Vagina (tissue), 2 donors: ENCODE measurements around the gene SELENOF. TPM values are rescaled to one million over a fixed set of nuclear protein-coding genes. Genes with fewer than 3 reads are reported as not detected.
"Not testable (repeated sequence)": the region's sequence is repeated elsewhere in the genome, so short reads cannot be mapped to it uniquely, and the experiment has no call there.

Experiments used
- DNase-seq, 2 donors: peaks; one replicate each; pipeline ENCODE4 v3.0.0-alpha.2; 2017; ENCODE audit errors: extremely low spot score in 2 of 2
- H3K27ac ChIP-seq: fragments of 200-600 bp; sonication (generic); one replicate; pipeline ENCODE4 v1.5.1; 2019
- H3K27me3 ChIP-seq: fragments of 200-600 bp; sonication (generic); one replicate; pipeline ENCODE4 v1.5.1; 2019
- H3K36me3 ChIP-seq, 2 donors: fragments of 200-600 bp; sonication (generic); one replicate each; pipeline ENCODE4 v1.5.1; 2017 to 2019
- H3K4me1 ChIP-seq: fragments of 200-600 bp; sonication (generic); one replicate; pipeline ENCODE4 v1.5.1; 2019
- H3K4me3 ChIP-seq, 2 donors: fragments of 200-600 bp; sonication (generic); 1 replicate in 1 of 2; 2 replicates in 1 of 2; pipeline ENCODE4 v1.5.1; 2016 to 2019
- H3K9me3 ChIP-seq: fragments of 200-600 bp; sonication (generic); one replicate; pipeline ENCODE4 v1.5.1; 2019
- CTCF ChIP-seq, 3 experiments: fragments of 450-650 bp in 2 of 3; fragments of 200-600 bp in 1 of 3; sonication (generic) in 1 of 3; IDR thresholded peaks; one replicate each; pipeline ENCODE4 v1.5.1; 2017 to 2019; ENCODE audit warnings: antibody characterized with exemption in 3 of 3, mild to moderate bottlenecking in 2 of 3, moderate library complexity in 2 of 3
- POLR2A ChIP-seq, 2 donors: fragments of 450-650 bp; IDR thresholded peaks; one replicate each; pipeline ENCODE4 v1.6.1; 2017; ENCODE audit warnings: antibody characterized with exemption in 2 of 2, mild to moderate bottlenecking in 2 of 2, moderate library complexity in 2 of 2
- POLR2AphosphoS5 ChIP-seq, 2 donors: sonication (generic); formaldehyde crosslinking; IDR thresholded peaks; one replicate each; pipeline ENCODE4 v1.9.0; 2017; ENCODE audit warnings: antibody characterized with exemption in 2 of 2, mild to moderate bottlenecking in 2 of 2, low read depth in 1 of 2; ENCODE audit not compliant: insufficient read depth in 1 of 2
- intact Hi-C: fragments of 100-400 bp; cut with DNase I; formaldehyde crosslinking; loops from one replicate; pipeline ENCODE4 v1.15.1; 2023
- total RNA-seq: library from RNA; depleted of rRNA; stranded (reverse); fragments of >200 nt; gene quantifications from one replicate; pipeline ENCODE4 v1.2.3, GENCODE V29; 2016

SELENOF gene
- total RNA-seq, 1 donor from 2014 or later = 77.3 TPM

DNA sequence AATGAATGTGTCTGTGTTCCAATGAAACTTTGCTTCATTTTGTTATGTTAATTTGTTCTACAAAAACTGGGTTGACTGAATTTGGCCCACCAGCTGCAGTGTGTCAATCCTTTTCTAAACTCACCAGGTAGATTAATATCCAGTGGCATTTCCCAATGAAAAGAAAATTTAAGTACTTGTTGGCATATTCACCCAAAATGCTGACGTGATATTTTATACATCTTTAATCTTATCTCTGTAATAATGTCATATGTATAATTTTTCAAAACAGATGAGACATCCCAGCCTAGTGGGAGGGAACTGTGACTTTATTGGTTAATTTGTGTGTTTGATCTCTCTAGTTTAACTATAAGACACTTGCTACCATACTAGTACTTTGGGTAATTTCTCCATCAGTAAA lies 8.1 kb downstream of the SELENOF start:
- Histone ChIP-seq H3K9me3 (no peaks in the 10 kb centered on the region), H3K36me3 (no peaks in the 10 kb centered on the region), H3K4me3 (no peak overlapping the region), H3K27me3 (no peaks in the 10 kb centered on the region), H3K27ac (no peak overlapping the region), H3K4me1 (peaks cover 54% of the 10 kb centered on the region)
- no peak for DNase-seq
- TF ChIP-seq CTCF (IDR thresholded peaks at IDR 0.05) (no peak), POLR2A (IDR thresholded peaks at IDR 0.05) (no peak), POLR2AphosphoS5 (IDR thresholded peaks at IDR 0.05; ENCODE audit: insufficient read depth in 1 of 2, low read depth in 1 of 2) (no peak)
- intact Hi-C loops = no loop called here

DNA sequence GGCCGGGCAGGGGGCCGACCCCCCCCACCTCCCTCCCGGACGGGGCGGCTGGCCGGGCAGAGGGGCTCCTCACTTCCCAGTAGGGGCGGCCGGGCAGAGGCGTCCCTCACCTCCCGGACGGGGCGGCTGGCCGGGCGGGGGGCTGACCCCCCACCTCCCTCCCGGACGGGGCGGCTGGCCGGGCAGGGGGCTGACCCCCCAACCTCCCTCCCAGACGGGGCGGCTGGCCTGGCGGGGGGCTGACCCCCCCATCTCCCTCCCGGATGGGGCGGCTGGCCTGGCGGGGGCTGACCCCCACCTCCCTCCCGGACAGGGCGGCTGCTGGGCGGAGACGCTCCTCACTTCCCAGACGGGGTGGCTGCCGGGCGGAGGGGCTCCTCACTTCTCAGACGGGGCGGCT lies 14.5 kb downstream of the SELENOF start:
- H3K4me1 ChIP-seq = peaks cover 15% of the 10 kb centered on the region
- H3K27me3 ChIP-seq, H3K27ac ChIP-seq, DNase-seq, H3K9me3 ChIP-seq, H3K36me3 ChIP-seq, H3K4me3 ChIP-seq, intact Hi-C loops: not testable (repeated sequence)

- TF ChIP-seq POLR2AphosphoS5 (IDR thresholded peaks at IDR 0.05; ENCODE audit: insufficient read depth in 1 of 2, low read depth in 1 of 2) (no peak), CTCF (IDR thresholded peaks at IDR 0.05) (no peak), POLR2A (IDR thresholded peaks at IDR 0.05) (no peak)
- H3K36me3 ChIP-seq = no peaks in the 10 kb centered on the region
- H3K27me3 ChIP-seq = no peaks in the 10 kb centered on the region
- intact Hi-C loops = loop anchor here (5.0 kb wide), 1 partner anchor 1071 kb away; no protein-coding TSS in a partner anchor
- H3K4me3 ChIP-seq = no peak overlapping the region
- DNase-seq = no peak
- H3K4me1 ChIP-seq = no peaks in the 10 kb centered on the region
- H3K27ac ChIP-seq = no peak overlapping the region
- no peaks in the 10 kb centered on the region for H3K9me3 ChIP-seq
Observed at GRCh38 chr1:86888327-86888726, 25.6 kb downstream of the SELENOF start.

GRCh38 chr1:86887479-86888162 lies 26.3 kb downstream of the SELENOF start:
- no peaks in the 10 kb centered on the region for H3K4me1 ChIP-seq
- H3K9me3 ChIP-seq = no peaks in the 10 kb centered on the region
- intact Hi-C loops = loop anchor here (5.0 kb wide), 1 partner anchor 1070 kb away; no protein-coding TSS in a partner anchor
- H3K27me3 ChIP-seq = no peaks in the 10 kb centered on the region
- no peaks in the 10 kb centered on the region for H3K36me3 ChIP-seq
- no peak overlapping the region for H3K27ac ChIP-seq
- no peak for TF ChIP-seq POLR2A (IDR thresholded peaks at IDR 0.05)
- TF ChIP-seq POLR2AphosphoS5 (IDR thresholded peaks at IDR 0.05; ENCODE audit: insufficient read depth in 1 of 2, low read depth in 1 of 2) = no peak
- TF ChIP-seq CTCF (IDR thresholded peaks at IDR 0.05) = no peak
- no peak overlapping the region for H3K4me3 ChIP-seq
- DNase-seq = no peak

- no peak for DNase-seq
- H3K36me3 ChIP-seq = peaks cover 0 to 11% of the 10 kb centered on the region in 2 donors
- H3K9me3 ChIP-seq = no peaks in the 10 kb centered on the region
- no peaks in the 10 kb centered on the region for H3K27me3 ChIP-seq
- H3K4me1 ChIP-seq = no peaks in the 10 kb centered on the region
- TF ChIP-seq POLR2AphosphoS5 (IDR thresholded peaks at IDR 0.05; ENCODE audit: insufficient read depth in 1 of 2, low read depth in 1 of 2) = no peak
- no peak for TF ChIP-seq CTCF (IDR thresholded peaks at IDR 0.05)
- no peak for TF ChIP-seq POLR2A (IDR thresholded peaks at IDR 0.05)
- intact Hi-C loops = no loop called here
- no peak overlapping the region for H3K27ac ChIP-seq
- H3K4me3 ChIP-seq = no peak overlapping the region
Observed at GRCh38 chr1:86875722-86876121, 38.2 kb downstream of the SELENOF start.
